Midbrain (tissue), 1 donor: ENCODE results near the gene CCL25.
"Not testable (repeated sequence)": the region's sequence is repeated elsewhere in the genome, so short reads cannot be mapped to it uniquely, and the experiment has no call there.

ENCODE experiments used
- DNase-seq: peaks from one replicate; lab custom pipeline; 2025; lab: John Stamatoyannopoulos, UW

The CCL25 gene

DNA sequence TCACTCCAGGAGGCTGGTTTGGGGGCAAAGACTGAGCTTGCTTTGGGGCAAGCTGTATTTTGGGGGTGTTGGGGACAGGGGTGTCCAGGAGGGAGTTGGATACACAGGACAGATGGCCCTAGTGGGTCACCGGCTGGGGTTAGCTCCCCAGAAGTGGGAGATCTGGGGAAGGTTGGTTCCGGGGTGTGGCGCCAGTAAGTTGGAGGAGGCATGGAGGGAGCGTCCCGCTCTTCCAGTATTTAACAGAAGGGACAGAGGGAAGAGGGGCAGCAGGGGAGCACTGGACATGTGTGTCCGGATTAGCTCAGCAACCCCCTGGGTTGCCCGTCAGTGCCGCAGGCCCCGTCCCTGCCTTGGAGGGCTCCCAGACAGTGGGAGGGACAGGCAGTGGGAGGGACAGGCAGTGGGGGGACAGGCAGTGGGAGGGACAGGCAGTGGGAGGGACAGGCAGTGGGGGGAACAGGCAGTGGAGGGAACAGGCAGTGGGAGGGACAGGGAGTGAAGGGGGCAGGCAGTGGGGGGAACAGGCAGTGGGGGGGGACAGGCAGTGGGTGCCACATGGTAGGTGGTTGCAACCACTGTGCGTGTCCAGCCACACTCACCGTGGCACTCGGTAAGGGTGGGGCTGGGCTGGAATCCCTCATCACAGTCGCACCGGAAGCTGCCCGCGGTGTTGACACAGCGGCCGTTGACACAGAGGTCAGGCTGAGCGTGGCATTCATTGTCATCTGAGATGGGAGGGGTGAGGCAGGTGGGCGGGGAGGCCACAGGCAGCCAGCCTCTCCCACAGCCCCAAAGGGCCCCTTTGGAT is 33.2 kb downstream of the CCL25 start:
- no peak for DNase-seq

DNA sequence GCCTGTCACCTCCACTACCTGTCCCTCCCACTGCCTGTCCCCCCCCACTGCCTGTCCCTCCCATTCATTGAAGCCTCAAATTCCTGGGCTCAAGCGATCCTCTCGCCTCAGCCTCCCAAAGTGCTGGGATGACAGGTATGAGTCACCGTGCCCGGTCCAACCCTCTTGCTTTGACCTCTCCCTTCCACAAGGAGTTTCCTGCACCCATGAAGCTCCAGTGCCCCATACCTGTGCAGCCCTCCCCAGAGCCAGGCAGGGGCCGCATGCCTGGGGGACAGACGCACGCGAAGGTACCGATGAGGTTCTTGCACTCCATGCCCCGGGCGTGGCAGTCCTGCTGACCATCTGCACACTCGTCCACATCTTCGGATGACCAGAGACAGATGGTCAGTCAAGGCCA is 34.3 kb downstream of the CCL25 start:
- no peak for DNase-seq

DNA sequence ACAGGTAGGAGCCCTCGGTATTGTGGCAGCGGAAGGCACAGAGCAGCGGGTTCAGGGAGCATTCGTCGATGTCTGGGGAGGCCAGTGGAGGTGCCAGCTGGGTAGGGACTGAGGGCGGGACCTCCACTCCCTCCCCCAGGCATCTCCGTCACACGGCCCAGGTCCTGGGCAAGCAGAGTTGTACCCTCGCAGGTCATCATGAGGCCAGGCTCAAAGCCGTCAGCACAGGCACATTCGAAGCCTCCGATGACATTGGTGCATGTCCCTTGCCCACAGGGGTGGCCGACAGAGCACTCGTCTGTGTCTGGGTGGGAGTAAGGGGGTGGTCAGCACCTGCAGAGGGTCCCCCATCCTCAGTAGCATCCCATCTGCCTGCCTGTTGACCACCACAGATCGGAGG is 35.3 kb downstream of the CCL25 start:
- no peak for DNase-seq

DNA sequence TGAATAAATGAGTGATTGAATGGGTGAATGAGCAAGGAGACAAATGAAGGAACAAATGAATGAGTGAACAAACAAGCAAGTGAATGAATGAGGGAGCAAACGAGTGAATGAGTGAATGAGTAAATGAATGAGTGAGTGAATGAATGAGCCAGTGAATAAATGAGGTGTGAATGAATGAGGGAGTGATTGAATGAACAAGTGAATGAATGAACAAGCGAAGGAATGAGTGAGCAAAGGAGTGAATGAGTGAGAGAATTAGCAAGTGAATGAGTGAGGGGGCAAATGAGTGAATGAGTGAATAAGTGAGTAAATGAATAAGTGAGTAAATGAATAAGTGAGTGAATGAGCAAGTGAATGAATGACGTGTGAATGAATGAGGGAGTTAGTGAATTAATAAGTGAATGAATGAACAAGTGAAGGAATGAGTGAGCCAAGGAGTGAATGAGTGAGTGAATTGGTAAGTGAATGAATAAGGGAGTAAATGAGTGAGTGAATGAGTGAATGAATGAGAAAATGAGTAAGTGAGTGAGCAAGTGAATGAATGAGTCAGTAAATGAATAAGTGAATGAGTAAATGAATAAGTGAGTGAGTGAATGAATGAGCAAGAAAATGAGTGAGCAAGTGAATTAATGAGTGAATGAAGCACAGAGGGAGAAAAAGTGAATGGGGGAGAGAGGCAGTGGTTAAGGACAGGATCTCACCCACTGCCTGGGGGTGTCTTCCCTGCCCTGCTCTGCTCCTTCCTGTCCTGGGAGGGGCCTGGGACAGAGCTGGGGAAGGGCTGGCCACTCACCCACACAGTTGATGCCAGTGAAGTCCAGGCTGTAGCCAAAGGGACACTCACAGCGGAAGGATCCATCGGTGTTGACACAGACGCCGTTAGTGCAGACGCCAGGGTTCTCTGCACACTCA is 36.4 kb downstream of the CCL25 start:
- DNase-seq, result no peak

DNA sequence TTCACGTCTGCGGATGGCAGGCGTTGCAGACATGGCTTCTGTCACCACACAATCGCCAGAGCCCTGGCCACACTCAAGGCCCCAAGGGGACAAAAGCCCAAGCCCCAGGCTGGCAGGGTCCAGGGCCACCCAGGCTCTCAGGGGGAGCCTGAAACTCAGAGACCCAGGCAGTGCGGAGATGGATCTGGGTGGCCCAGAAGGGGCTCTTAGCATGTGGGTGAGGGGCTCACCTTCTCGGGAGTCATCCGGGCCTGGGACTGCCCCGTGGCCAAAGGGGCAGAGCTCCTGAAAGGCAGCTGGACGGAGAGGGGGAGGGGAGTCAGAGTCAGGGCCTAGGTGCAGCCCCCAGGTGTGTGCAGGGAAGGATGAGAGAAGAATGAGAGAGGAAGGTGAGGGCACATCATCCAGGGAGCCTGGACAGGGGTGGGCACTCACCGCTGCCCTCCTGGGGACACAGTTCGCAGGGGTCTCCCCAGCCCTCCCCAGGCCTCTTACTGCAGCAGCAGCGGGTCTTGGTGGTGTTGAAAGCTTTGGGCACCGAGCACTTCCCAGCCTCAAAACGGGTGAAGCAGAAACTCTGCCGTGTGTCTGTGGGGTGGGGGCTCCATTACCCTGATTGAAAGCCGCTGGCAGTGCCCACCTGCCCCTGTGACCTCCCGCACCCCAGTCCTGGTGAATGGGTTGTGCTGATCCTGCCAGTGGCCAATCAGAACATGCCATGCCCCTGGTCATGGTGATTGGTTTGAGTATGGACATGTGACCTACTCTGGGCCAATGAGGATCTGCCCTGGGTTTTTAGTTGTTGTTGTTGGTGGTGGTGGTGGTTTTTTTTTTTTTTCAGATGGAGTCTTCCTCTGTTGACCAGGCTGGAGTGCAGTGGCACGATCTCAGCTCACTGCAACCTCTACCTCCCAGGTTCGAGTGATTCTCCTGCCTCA is 37.4 kb downstream of the CCL25 start:
- no peak for DNase-seq

DNA sequence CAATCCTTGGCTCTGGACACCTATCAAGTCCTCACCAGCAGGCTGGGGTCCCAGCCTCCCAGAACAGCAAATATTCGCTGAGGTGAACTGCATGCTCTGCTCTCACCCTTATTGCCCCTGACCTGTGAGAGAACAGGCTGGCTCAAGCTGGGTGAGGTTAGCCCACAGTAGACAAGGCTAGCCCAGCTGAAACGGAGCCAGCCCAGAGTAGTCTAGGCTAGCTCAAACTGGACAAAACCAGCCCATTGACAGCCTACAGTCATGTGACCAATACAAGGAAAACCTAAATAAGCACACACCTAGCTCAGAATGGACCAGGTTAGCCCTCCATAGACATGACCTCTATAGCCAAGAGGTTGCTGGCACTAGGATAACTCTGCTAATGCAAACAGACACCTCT is 38.4 kb downstream of the CCL25 start:
- no peak for DNase-seq

DNA sequence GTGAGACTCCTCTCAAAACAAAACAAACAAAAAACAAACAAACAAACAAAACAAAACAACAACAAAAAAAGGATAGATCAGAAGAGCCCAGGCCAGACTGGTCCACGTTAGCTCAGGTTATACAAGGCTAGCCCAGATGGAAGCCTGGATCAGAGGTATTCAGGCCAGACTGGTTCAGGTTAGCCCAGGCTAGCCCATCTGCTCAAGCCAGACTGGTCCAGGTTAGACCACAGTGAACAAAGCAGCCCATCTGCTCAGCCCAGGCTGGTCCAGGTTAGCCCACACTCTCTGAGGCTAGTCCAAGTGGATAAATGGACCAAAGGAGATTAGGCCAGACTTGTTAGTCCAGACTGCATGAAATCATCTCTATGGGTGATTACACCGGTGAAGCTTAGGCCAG is 41.2 kb downstream of the CCL25 start:
- DNase-seq, result no peak

DNA sequence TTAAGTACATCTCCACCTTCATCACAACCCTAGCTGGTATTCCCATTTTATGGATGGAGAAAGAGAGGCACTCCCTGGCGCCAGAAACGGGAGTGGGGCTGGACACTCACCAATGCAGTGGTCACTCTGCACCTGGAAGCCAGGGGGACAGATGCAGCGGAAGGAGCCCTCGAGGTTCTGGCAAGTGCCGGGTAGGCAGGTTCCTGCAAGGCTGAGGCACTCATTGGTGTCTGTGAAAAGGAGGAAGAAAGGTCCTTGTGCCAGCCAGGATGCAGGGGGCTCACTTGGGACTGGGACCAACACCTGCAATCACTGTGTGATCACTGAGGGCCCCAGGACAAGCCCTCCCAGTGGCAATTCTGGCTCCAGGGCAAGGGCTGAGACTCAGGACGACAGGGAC is 41.8 kb downstream of the CCL25 start:
- no peak for DNase-seq

DNA sequence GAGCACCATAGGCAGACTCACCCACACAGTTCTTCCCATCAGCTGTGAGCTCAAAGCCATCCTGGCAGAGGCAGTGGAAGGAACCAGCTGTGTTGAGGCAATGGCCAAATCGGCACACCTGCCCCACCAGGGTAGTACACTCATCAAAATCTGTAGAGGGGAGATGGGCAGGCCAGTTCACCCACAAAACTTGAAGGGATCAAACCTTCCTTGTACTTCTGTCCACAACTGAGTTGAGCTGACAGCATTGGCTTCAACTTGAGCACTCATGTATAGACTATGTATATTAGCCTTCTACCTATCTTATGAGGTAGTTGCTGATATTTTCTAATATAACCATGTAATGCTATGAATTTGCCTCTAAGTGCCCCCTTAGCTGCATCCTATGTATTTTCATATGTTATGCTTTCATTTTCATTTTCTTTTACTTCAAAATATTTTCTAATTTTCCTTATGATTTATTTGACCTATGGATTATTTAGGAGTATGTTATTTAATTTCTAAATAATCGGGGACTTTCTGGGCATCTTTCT is 42.9 kb downstream of the CCL25 start:
- no peak for DNase-seq

DNA sequence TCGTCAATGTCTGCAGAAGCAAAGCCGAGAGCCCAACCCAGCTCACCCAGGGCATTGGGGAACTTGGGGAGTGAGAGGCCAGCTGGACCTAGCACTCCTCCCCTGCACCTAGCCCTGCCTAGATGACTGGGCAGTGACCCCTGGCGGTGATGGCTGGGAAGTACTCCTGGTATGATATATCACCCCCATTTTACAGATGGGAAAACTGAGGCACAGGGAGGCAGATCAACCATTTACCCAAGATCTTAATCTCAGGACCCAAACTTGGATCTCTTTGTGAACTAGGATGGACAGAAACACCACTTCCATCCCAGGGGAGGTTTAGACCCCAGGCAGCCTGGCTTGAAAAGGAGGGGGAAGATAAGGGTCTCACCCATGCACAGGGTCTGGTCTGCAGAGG is 43.5 kb downstream of the CCL25 start:
- DNase-seq, result no peak

DNA sequence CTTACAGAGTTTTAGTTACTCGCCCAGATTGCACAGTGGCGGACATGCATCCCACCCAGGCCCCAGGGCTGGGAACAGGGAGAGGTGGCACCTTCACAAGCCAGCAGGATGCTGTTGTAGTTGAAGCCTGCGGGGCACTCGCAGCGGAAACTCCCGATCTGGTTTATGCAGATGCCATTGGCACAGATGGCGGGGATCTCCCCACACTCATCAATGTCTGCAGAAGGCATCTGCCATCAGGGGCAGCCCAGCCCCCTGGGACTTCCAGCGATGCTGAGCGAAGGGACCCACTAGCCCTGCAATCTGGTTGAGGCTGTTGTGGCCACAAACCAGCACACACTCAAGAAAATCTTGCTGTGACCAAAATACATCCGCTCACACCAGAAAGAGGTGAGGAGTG is 44.6 kb downstream of the CCL25 start:
- DNase-seq, result no peak

DNA sequence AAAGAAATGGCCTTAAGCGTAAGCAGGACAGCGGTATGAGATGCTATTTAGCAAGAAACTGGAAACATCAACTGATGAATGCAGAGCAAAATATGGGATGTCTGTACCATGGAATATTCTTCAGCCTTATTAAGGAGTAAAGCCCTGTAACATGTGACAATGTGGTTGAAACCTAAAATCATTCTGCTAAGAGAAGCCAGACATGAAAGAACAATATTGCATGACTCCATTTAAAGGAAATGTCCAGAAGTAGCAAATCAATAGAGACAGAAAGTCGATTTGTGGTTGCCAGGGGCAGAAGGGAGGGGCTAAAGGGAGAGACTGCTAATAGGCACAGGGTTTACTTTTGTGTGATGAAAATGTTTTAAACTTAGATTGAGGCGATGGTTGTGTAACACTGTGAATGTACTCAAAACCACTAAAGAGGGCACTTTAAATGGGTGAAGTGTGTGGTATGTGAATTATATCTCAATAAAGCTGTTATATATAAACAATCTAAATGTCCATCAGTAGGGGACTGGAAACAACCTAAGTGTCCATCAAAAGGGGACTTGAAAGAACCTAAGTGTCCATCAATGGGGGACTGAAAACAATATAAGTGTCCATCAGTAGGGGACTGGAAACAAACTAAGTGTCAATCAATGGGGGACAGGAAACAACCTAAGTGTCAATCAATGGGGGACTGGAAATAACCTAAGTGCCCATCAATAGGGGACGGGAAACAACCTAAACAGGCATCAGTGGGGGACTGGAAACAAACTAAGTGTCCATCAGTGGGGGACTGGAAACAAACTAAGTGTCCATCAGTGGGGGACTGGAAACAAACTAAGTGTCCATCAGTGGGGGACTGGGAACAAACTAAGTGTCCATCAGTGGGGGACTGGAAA is 45.4 kb downstream of the CCL25 start:
- no peak for DNase-seq

DNA sequence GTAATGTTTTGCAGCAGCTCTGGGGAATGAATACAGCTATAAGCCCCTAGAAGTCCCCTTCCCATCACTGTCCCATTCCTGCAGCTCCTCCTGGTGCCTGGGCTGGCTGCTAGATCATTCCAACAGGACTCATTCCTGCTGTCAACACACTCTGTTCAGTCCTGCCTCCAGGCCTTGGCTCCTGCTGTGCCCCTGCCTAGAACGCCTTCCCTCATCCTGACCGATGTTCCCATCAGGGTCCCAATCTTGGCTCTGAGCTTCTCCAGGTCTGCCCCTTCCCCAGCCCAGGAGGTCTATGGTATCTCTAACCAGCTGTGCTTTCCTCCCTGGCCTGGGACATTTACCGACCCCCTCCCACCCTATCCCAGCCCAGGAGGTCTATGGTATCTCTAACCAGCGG is 48.8 kb downstream of the CCL25 start:
- DNase-seq, result no peak

DNA sequence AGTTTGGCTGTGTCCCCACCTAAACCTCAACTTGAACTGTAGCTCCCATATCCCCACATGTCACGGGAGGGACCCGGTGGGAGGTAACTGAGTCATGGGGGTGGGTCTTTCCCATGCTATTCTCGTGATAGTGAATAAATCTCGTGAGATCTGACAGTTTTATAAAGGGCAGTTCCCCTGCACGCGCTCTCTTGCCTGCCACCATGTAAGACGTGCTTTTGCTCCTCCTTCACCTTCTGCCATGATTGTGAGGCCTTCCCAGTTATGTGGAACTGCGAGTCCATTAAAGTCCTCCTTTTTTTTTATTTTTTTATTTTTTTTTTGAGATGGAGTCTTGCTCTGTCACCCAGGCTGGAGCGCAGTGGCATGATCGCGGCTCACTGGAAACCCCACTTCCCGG is 49.4 kb downstream of the CCL25 start:
- not testable (repeated sequence) for DNase-seq

DNA sequence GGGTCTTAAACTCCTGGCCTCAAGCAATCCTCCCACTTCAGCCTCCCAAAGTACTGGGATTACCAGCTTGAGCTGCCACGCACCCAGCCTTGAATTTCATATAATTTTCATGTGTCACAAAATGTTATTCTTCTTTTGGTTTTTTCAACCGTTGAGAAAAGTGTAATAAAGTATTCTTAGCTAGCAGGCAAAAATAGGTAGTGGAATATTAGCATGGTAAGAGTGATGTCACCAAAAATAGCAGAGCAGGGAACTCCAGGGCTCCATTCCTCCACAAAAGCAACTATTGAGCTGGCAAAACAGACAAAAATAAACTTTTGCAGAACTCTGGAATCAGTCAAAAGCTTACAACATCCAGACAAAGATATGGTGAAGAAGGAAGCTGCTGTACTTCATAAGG is 52.9 kb downstream of the CCL25 start:
- no peak for DNase-seq

DNA sequence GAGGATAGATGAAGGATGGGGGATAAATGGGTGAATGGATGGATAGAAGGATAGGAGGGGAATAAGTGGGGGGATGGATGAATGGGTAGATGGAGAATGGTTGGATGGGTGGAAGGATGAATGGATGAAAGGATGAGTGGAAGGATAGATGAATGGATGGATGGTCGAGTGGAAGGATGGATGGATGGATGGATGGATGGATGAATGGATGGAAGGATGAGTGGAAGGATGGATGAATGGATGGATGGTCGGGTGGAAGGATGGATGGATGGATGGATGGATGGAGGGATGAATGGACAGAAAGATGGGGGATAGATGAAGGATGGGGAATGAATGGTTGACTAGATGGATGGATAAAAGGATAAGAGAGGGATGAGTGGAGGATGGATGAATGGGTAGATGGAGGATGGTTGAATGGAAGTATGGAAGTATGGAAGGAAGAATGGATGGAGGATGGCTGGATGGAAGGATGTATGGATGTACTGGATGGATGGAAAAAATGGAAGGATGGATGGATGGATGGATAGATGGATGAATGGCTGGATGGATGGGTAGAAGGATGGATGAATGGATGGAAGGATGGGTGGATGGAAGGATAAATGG is 54.8 kb downstream of the CCL25 start:
- no peak for DNase-seq

DNA sequence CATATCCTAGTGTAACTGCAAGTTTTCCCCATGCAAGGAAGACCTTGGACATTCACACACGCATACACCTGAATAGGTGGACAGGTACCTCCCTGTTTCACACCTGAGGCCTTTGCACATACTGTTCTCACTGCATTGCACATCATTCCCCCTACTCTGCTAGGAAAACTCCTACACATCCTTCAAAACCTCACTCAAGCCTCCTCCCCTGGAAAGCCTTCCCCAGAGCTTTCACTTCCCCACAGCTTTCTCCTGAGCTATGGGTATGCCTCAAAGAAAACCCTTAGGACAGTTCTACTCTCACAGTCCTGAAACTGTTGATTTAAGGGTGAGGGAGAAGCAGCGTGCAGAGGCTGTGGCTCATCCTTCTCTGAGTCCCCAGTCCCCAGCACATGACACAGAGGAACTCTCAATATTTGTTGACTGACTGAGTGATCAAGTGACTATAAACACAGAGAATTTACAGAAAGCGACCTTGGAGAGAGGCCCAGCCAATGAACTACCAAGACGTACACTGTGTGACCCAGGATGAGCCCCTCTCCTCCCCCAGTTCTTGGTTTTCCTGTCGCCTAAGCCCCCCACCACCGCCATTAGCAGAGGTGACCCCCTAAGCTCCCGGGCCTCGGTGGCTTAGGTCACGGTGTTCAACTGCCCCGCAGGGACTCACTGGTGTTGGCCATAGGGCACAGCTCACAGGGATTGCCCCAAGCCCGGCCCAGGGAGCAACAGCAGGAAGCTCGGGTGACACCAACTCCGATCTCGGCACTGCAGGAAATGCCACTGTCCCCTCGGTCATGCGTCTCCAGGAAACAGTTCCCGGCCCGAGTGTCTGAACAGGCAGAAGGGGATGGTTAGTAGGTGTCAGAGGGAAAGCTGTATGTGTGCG is 56.2 kb downstream of the CCL25 start:
- DNase-seq, result no peak

DNA sequence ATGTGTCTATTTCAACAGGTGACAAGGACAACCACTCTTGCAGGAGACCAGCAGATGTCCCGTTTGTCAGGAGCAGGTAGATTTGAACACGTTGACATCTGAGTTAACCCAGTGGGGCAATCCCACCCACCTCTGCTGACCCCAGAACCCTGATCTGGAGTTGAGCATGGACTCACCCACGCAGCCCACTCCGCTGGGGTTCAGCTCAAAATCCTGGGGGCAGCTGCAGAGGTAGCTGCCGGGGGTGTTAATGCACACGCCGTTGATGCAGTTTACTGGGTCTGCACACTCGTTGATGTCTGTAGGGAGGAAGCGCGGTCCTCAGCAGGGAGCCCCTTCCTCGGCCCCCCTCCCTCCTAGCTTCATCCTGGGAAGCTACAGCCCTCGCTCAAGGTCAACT is 56.9 kb downstream of the CCL25 start:
- DNase-seq, result no peak

DNA sequence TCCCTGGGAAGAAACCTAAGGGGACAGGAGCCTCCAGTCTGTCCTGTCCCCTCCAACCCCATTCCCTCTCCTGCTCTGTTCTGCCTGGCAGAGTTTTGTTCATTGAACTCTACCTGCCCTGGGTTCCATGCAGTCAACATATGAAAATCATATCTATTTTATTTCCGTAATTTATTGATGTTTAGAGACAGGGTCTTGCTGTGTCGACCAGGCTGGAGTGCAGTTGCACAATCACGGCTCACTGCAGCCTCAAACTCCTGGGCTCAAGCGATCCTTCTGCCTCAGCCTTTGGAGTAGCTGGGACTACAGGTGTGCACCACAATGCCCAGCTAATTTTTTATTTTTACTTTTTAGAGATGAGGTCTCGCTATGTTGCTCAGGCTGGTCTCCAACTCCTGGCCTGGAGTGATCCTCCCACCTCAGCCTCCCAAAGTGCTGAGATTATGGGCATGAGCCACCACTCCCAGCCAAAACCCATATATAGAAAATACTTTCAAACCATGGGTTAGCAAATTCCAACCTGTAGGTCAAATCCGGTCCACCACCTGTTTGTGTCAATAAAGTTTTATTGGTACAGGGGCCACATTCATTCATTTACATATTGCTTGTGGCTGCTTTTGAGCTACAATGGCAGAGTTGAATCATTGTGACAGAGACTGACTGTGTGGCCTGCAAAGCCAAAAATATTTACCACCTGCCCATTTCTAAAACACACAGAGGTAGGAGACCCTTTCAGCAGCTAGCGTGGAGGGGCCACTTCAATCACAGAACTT is 57.5 kb downstream of the CCL25 start:
- no peak for DNase-seq
